Heart left ventricle (tissue), 13 donors: ENCODE data around the gene APLP2.

Experiments used
- POLR2A ChIP-seq, 2 donors: fragments of 450-650 bp; IDR thresholded peaks; one replicate each; pipeline ENCODE4 v1.6.1; 2017; ENCODE audit warnings: antibody characterized with exemption in 2 of 2, mild to moderate bottlenecking in 2 of 2, moderate library complexity in 2 of 2
- TF ChIP-seq, protein P1 (sequence below), 12 donors: fragments of 200-600 bp; sonication (generic) in 4 of 12; IDR thresholded peaks; one replicate each; pipeline versions ENCODE4 v1.5.0 to v1.8.0; 2018 to 2022; ENCODE audit warnings: antibody characterized with exemption in 12 of 12, mild to moderate bottlenecking in 5 of 12
- donor health status: ischemic (EF 13 %, LVEDD 7.1; RV severe dilation, severe dysfunction).
- donor health status: DM: no; HTN: yes; CAD: no.
- donor health status: DM: no; HTN: no; CAD: no.
- donor health status: ischemic (EF 25% LVEDD 6.9; RV normal size, moderate dysfunction).
- donor health status: ischemic (EF 25% LVEDD 5.7; RV mildly dilated, moderate dysfunction).
- donor health status: ischemic (EF 35%, LVEDD 5.7; RV mildly dilated, moderate dysfunction).
- donor health status: nonischemic (EF 11% LVEDD 7.7; RV severe dilation, severe dysfunction).
- donor health status: DM: yes; HTN: yes; CAD: no.
- donor health status: PGD.
- donor health status: ischemic (EF 29% LVEDD 5.4; RV normal size, mild dysfunction).
- donor health status: nonischemic (EF 23%, LVEDD 6.1; RV moderate dilation, normal function).

DNA sequence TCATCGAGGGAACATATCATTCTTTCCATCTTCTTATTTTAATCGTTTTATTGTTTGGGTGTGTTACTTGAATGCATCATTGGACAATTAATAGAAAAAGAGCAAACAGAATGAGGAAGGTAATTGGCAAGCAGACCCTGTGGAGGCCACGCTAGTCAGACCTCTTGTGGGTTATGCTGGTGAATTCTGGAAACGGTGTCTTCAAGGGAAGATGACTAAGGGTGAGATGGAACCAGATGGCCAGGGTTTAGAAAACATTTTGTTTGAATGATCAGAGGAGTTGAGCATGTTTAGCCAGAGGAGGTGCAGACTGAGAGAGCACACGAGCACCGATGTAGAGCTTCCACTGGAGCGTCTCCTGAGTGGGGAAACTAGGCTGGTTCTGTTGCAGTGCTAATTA is 98.4 kb downstream of the APLP2 start:
- TF ChIP-seq, protein P1, sequence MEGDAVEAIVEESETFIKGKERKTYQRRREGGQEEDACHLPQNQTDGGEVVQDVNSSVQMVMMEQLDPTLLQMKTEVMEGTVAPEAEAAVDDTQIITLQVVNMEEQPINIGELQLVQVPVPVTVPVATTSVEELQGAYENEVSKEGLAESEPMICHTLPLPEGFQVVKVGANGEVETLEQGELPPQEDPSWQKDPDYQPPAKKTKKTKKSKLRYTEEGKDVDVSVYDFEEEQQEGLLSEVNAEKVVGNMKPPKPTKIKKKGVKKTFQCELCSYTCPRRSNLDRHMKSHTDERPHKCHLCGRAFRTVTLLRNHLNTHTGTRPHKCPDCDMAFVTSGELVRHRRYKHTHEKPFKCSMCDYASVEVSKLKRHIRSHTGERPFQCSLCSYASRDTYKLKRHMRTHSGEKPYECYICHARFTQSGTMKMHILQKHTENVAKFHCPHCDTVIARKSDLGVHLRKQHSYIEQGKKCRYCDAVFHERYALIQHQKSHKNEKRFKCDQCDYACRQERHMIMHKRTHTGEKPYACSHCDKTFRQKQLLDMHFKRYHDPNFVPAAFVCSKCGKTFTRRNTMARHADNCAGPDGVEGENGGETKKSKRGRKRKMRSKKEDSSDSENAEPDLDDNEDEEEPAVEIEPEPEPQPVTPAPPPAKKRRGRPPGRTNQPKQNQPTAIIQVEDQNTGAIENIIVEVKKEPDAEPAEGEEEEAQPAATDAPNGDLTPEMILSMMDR (IDR thresholded peaks at IDR 0.05): no peak
- no peak for TF ChIP-seq POLR2A (IDR thresholded peaks at IDR 0.05)
